Mesenchymal stem cell (in vitro differentiated cells and primary cell): ENCODE measurements around the gene HYLS1.

Experiments used
- DNase-seq: peaks from one replicate; pipeline ENCODE4 v3.0.0-alpha.2; 2013
- H2AFZ ChIP-seq: one replicate; pipeline ENCODE4 v1.6.1; 2013; ENCODE audit warnings: low read depth, mild to moderate bottlenecking, control low read depth, inconsistent platforms, low read length, moderate library complexity
- H2AK5ac ChIP-seq: 2 replicates; pipeline ENCODE4 v1.6.1; 2013; ENCODE audit warnings: low read length, moderate library complexity, mild to moderate bottlenecking, inconsistent platforms; ENCODE audit not compliant: severe bottlenecking
- H2BK120ac ChIP-seq: one replicate; pipeline ENCODE4 v1.6.1; 2013; ENCODE audit warnings: low read depth, mild to moderate bottlenecking, inconsistent platforms, low read length, moderate library complexity
- H2BK12ac ChIP-seq, 2 experiments: one replicate each; pipeline ENCODE4 v1.6.1; 2013; ENCODE audit warnings: inconsistent platforms in 2 of 2, low read length in 2 of 2, mild to moderate bottlenecking in 2 of 2, moderate library complexity in 2 of 2, control low read depth in 1 of 2
- H2BK15ac ChIP-seq: one replicate; pipeline ENCODE4 v1.6.1; 2013; ENCODE audit warnings: mild to moderate bottlenecking, low read depth, inconsistent platforms; ENCODE audit not compliant: poor library complexity, severe bottlenecking
- H2BK5ac ChIP-seq: 2 replicates; pipeline ENCODE4 v1.6.1; 2013; ENCODE audit warnings: low read depth, mild to moderate bottlenecking, low read length, control low read depth, inconsistent platforms; ENCODE audit not compliant: poor library complexity, severe bottlenecking
- H3K14ac ChIP-seq, 2 experiments: one replicate each; pipeline ENCODE4 v1.6.1; 2013; ENCODE audit warnings: inconsistent platforms in 2 of 2, low read length in 2 of 2, control low read depth in 1 of 2, mild to moderate bottlenecking in 1 of 2, moderate library complexity in 1 of 2
- H3K18ac ChIP-seq, 2 experiments: one replicate each; pipeline ENCODE4 v1.6.1; 2013; ENCODE audit warnings: inconsistent platforms in 2 of 2, low read length in 2 of 2, control low read depth in 1 of 2, low read depth in 1 of 2, mild to moderate bottlenecking in 1 of 2
- H3K23ac ChIP-seq, 2 experiments: one replicate each; pipeline ENCODE4 v1.6.1; 2013; ENCODE audit warnings: inconsistent platforms in 2 of 2, low read length in 2 of 2, mild to moderate bottlenecking in 2 of 2, moderate library complexity in 2 of 2, control low read depth in 1 of 2
- H3K27ac ChIP-seq: 2 replicates; pipeline ENCODE4 v1.5.1; 2013; ENCODE audit warnings: mild to moderate bottlenecking, moderate library complexity, low read length, control low read depth, inconsistent platforms; ENCODE audit not compliant: poor library complexity, severe bottlenecking
- H3K27me3 ChIP-seq, 2 experiments: 2 replicates each; pipeline versions ENCODE4 v1.6.1 to v1.7.0; 2013; ENCODE audit warnings: low read length in 2 of 2, mild to moderate bottlenecking in 2 of 2, moderate library complexity in 2 of 2, control low read depth in 1 of 2, inconsistent platforms in 1 of 2; ENCODE audit not compliant: control insufficient read depth in 1 of 2, insufficient read depth in 1 of 2
- H3K36me3 ChIP-seq, 2 experiments: 2 replicates each; pipeline versions ENCODE4 v1.6.1 to v1.7.0; 2013; ENCODE audit warnings: low read length in 2 of 2, control low read depth in 1 of 2, inconsistent platforms in 1 of 2, low read depth in 1 of 2, mild to moderate bottlenecking in 1 of 2; ENCODE audit not compliant: insufficient read depth in 2 of 2, control insufficient read depth in 1 of 2
- H3K4ac ChIP-seq, 2 experiments: one replicate each; pipeline ENCODE4 v1.6.1; 2013; ENCODE audit warnings: inconsistent platforms in 2 of 2, low read length in 2 of 2, mild to moderate bottlenecking in 2 of 2, moderate library complexity in 2 of 2, control low read depth in 1 of 2, low read depth in 1 of 2
- H3K4me1 ChIP-seq: 2 replicates; pipeline ENCODE4 v1.6.1; 2013; ENCODE audit warnings: low read depth, low read length, control low read depth; ENCODE audit not compliant: control insufficient read depth, insufficient read depth
- H3K4me2 ChIP-seq: 2 replicates; pipeline ENCODE4 v1.6.1; 2013; ENCODE audit warnings: low read length, mild to moderate bottlenecking, inconsistent platforms; ENCODE audit not compliant: poor library complexity, severe bottlenecking
- H3K4me3 ChIP-seq, 2 experiments: 2 replicates each; pipeline versions ENCODE4 v1.5.1 to v1.7.0; 2013; ENCODE audit warnings: low read length in 2 of 2, mild to moderate bottlenecking in 2 of 2, control low read depth in 1 of 2, low read depth in 1 of 2; ENCODE audit not compliant: insufficient read depth in 1 of 2
- H3K79me1 ChIP-seq: replicated peaks from 2 replicates; pipeline ENCODE4 v1.6.1; 2013; ENCODE audit warnings: mild to moderate bottlenecking, control low read depth, low read length, inconsistent platforms; ENCODE audit not compliant: poor library complexity, severe bottlenecking
- H3K9ac ChIP-seq: 2 replicates; pipeline ENCODE4 v1.7.0; 2013; ENCODE audit warnings: mild to moderate bottlenecking, low read length, moderate library complexity
- H3K9me3 ChIP-seq: 2 replicates; pipeline ENCODE4 v1.7.0; 2013; ENCODE audit warnings: mild to moderate bottlenecking, low read length; ENCODE audit not compliant: control insufficient read depth
- H4K8ac ChIP-seq: one replicate; pipeline ENCODE4 v1.6.1; 2013; ENCODE audit warnings: inconsistent platforms, mild to moderate bottlenecking, low read length, moderate library complexity
- H4K91ac ChIP-seq: one replicate; pipeline ENCODE4 v1.6.1; 2013; ENCODE audit warnings: mild to moderate bottlenecking, low read length, inconsistent platforms
- WGBS: methylation state at CpG from one replicate; pipeline ENCODE4 v1.1.7; 2013; ENCODE audit warnings: mixed read lengths; 5-methylcytosine and 5-hydroxymethylcytosine counted together

HYLS1 gene

DNA sequence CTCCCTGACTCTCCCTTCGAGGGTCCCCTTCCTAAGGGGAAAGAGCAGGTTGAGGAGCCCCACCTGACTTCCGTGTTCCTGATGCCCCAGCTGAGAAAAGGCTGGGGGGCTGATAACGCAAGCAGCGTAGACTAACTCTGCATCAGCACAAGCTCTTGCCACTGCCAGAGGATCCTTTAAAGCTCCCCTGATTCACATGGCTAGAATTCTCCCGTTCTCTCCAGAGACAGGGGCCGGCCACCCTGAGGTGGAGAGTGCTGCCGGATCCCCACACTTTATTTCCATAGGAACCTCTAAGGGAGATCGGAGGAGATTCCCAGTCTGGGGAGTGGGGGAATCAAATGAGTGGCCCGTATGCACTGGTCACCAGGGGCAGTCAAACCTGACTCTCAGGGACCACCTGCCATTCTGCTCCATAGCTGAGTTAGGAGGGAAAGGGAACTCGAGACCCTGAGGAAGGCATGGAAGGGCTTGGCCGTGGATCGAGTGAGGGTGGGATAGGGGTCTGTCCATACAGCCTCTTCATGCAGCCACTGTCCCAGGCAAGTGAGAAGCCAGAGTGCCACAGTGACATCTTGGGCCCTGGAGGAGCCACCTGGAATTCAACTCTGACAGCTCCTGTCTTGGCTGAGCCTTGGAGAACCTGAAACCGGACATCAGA lies 57.0 kb downstream of the HYLS1 start:
- no peak overlapping the region for H2BK120ac ChIP-seq
- no peak overlapping the region for H3K4me3 ChIP-seq
- no peak overlapping the region for H2BK5ac ChIP-seq
- no peaks in the 10 kb centered on the region for H3K79me1 ChIP-seq
- no peak overlapping the region for H2AFZ ChIP-seq
- no peak overlapping the region for H2BK12ac ChIP-seq
- no peak overlapping the region for H3K18ac ChIP-seq
- no peak overlapping the region for H4K8ac ChIP-seq
- no peak overlapping the region for H3K27ac ChIP-seq
- no peaks in the 10 kb centered on the region for H3K36me3 ChIP-seq
- DNase-seq: no peak
- H2BK15ac ChIP-seq: no peak overlapping the region
- no peak overlapping the region for H3K9ac ChIP-seq
- peaks cover 11% of the 10 kb centered on the region for H3K4me1 ChIP-seq
- H4K91ac ChIP-seq: no peak overlapping the region
- no peak overlapping the region for H2AK5ac ChIP-seq
- no peak overlapping the region for H3K4ac ChIP-seq
- no peak overlapping the region for H3K4me2 ChIP-seq
- H3K23ac ChIP-seq: no peak overlapping the region
- peaks cover 0 to 21% of the 10 kb centered on the region in 2 experiments for H3K27me3 ChIP-seq
- WGBS: 85% methylated on average over 12 of the region's 13 CpGs
- H3K14ac ChIP-seq: no peak overlapping the region
- H3K9me3 ChIP-seq: no peaks in the 10 kb centered on the region

DNA sequence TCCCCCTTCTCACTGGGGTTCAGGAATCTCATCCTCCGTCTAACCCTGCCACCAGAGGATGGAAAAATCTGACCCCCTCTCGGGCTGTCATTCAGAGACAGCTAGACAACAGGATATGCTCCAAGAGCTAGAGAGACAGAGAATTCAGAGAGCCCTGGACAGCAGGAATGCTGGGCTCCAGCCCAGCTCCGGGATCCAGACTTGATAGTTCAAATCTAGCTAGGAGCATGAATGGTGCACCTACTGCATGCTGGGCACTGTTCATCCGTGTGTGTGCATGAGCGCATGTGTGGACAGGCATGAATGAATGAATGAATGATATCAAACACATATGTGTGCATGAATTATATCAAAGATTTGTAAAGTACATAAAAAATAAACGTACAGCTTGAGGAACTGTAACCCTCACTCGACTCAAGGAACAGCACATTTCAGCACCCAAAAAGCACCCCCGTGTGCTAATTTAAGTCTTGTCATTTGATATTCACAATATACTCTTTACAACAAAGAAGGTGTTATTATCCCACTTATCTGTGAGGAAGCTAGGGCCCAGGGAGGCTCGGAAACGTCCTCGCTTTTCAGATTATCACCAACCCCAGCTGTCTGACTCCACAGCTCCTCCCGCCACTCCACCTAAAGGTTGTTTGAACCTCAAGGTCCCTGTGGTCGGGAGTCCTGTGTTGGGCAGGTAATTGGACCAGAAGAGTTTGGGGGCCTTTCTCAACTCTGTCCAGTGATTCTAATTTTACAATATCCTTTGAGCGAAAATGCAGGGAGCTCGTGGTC lies 57.7 kb downstream of the HYLS1 start:
- Histone ChIP-seq H2BK15ac (no peak overlapping the region), H2BK5ac (no peak overlapping the region)
- no peak for DNase-seq

DNA sequence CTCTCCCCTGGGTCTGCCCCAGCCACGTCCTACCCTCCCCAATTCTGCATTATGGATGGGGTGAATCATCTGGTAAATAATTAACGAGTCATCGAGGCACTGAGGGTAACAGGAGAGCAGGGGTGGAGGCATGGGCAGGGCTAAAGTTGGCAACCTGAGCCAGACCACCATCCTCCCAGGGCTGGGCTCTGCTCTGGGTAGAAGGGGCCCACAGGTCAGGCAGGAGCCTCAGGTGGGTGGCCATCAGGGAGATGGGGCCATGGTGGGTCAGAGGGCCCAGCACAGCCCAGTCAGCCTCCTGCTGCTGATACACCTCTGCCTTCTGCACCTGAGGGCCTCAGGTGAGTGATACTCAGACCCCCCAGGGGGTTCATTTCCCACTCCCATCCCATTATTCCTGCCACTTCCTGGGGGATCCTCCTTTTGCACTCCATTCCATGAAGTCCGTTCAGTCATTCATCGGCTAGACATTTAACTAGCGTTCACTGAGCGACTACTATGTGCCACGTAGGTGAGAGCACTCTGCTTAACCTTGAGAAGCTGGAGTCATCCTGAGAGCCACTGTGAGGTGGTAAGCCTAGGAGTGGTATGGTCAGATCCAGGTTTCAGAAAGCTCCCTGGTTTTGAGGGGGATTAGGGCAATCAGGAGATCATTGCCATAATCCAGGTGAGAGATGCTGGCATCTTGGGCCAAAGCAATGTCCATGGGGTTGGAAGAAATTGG lies 58.5 kb downstream of the HYLS1 start, which contains the start of gene VSIG10L2:
TSS of gene VSIG10L2 (plus strand) at position 248 of the 724 bp plus-strand sequence. CDS start at position 260, 12 bp downstream.
- 85% methylated on average over 8 of the region's 8 CpGs for WGBS
- Histone ChIP-seq H3K9ac (no peak within 1 kb of the TSS), H2BK15ac (peak within 1 kb of the TSS; percentile 33), H2BK12ac (no peak within 1 kb of the TSS), H3K9me3 (no peaks in the 10 kb centered on the region), H2BK120ac (no peak within 1 kb of the TSS), H3K23ac (no peak within 1 kb of the TSS), H2AFZ (no peak within 1 kb of the TSS), H3K4me2 (no peak within 1 kb of the TSS), H3K4ac (no peak within 1 kb of the TSS), H3K27ac (no peak within 1 kb of the TSS), H3K27me3 (peaks cover 0 to 21% of the 10 kb centered on the region in 2 experiments), H4K8ac (no peak within 1 kb of the TSS), H3K36me3 (no peaks in the 10 kb centered on the region), H3K18ac (no peak within 1 kb of the TSS), H3K4me3 (no peak within 1 kb of the TSS), H3K14ac (no peak within 1 kb of the TSS), H2AK5ac (no peak within 1 kb of the TSS), H2BK5ac (no peak within 1 kb of the TSS), H4K91ac (no peak within 1 kb of the TSS), H3K79me1 (no peaks in the 10 kb centered on the region), H3K4me1 (peaks cover 11% of the 10 kb centered on the region)
- DNase-seq: no peak

More for the DNA sequence above, 57.7 kb downstream of the HYLS1 start:
- Histone ChIP-seq H3K9ac (no peak overlapping the region), H3K4ac (no peak overlapping the region), H2AFZ (no peak overlapping the region), H3K27ac (no peak overlapping the region), H2BK12ac (no peak overlapping the region), H2BK120ac (no peak overlapping the region), H3K4me2 (no peak overlapping the region), H3K36me3 (no peaks in the 10 kb centered on the region), H4K8ac (no peak overlapping the region), H2AK5ac (no peak overlapping the region), H3K18ac (no peak overlapping the region), H3K4me1 (peaks cover 11% of the 10 kb centered on the region), H4K91ac (no peak overlapping the region), H3K79me1 (no peaks in the 10 kb centered on the region), H3K27me3 (peaks cover 0 to 21% of the 10 kb centered on the region in 2 experiments), H3K14ac (no peak overlapping the region), H3K9me3 (no peaks in the 10 kb centered on the region), H3K23ac (no peak overlapping the region), H3K4me3 (no peak overlapping the region)
- WGBS: 80% methylated on average over 10 of the region's 15 CpGs
